NB4 (cell line): Measurements from ENCODE around the gene FKBP2.

Source experiments
- CTCF ChIP-seq: IDR thresholded peaks from one replicate; pipeline ENCODE4 v1.5.1; 2012; ENCODE audit warnings: low read depth, low read length
- MYC ChIP-seq: IDR thresholded peaks from 2 replicates; pipeline ENCODE4 v1.6.1; 2011; ENCODE audit warnings: low read depth, low read length
- POLR2A ChIP-seq: IDR thresholded peaks from 2 replicates; pipeline ENCODE4 v1.6.1; 2011; ENCODE audit warnings: mild to moderate bottlenecking; ENCODE audit not compliant: insufficient read length; ENCODE audit errors: extremely low read depth

GRCh38 chr11:64264371-64264852 is 23.5 kb downstream of the FKBP2 start:
- no peak for TF ChIP-seq MYC
- no peak for TF ChIP-seq CTCF
- no peak for TF ChIP-seq POLR2A
